T47D (cell line): ENCODE results near the gene BUB1B.

Experiments used
- DNase-seq, 2 experiments: peaks; one replicate each; pipeline versions ENCODE4 v3.0.0 to v3.0.0-alpha.2; 2011 to 2012; ENCODE audit warnings: low read depth in 1 of 2, low spot score in 1 of 2
- JUND ChIP-seq: IDR thresholded peaks from 2 replicates; pipeline ENCODE4 v1.6.1; 2012; ENCODE audit warnings: low read depth
- in situ Hi-C: cut with HindIII; loops from 2 replicates; pipeline ENCODE4 v1.10.0; 2016; ENCODE audit warnings: low sequenced_read_pairs, low pct_unique_long_range_greater_than_20kb

BUB1B gene

GRCh38 chr15:40242213-40242599, 81.3 kb downstream of the BUB1B start:
- no peak for TF ChIP-seq JUND
- in situ Hi-C loops = no loop called here

GRCh38 chr15:40242601-40243000, 81.7 kb downstream of the BUB1B start:
- no peak for DNase-seq
- in situ Hi-C loops = no loop called here
- TF ChIP-seq JUND = no peak

More at GRCh38 chr15:40242213-40242599, 81.3 kb downstream of the BUB1B start:
- DNase-seq = no peak

- TF ChIP-seq JUND = no peak
- in situ Hi-C loops = no loop called here
- no peak for DNase-seq
Measured at GRCh38 chr15:40243126-40243810, 82.4 kb downstream of the BUB1B start.

- TF ChIP-seq JUND = no peak
- peak; percentile 63 to 87 for DNase-seq
- in situ Hi-C loops = no loop called here
Measured at GRCh38 chr15:40244961-40245523, 84.2 kb downstream of the BUB1B start.

GRCh38 chr15:40245666-40246450, 85.0 kb downstream of the BUB1B start:
- no peak for DNase-seq
- in situ Hi-C loops = no loop called here
- no peak for TF ChIP-seq JUND

GRCh38 chr15:40246496-40247280, 85.8 kb downstream of the BUB1B start:
- no peak for DNase-seq
- in situ Hi-C loops = no loop called here

GRCh38 chr15:40247406-40247971, 86.6 kb downstream of the BUB1B start:
- TF ChIP-seq JUND = no peak
- DNase-seq = no peak
- in situ Hi-C loops = no loop called here

More at GRCh38 chr15:40246496-40247280, 85.8 kb downstream of the BUB1B start:
- TF ChIP-seq JUND = no peak

GRCh38 chr15:40248006-40248783, 87.3 kb downstream of the BUB1B start:
- in situ Hi-C loops = no loop called here
- no peak for TF ChIP-seq JUND
- no peak for DNase-seq

GRCh38 chr15:40249477-40250303, 88.8 kb downstream of the BUB1B start:
- DNase-seq = peak; percentile 77 to 87
- in situ Hi-C loops = no loop called here
- TF ChIP-seq JUND = no peak

GRCh38 chr15:40250304-40250656, 89.4 kb downstream of the BUB1B start:
- in situ Hi-C loops = no loop called here
- no peak for DNase-seq
- no peak for TF ChIP-seq JUND

- no peak for TF ChIP-seq JUND
- in situ Hi-C loops = no loop called here
- DNase-seq = no peak
Measured at GRCh38 chr15:40250771-40251483, 90.1 kb downstream of the BUB1B start.
